Smooth muscle cell of the umbilical artery (primary cell): ENCODE data around the gene COX4I1. TPM values are rescaled to one million over a fixed set of nuclear protein-coding genes. Genes with fewer than 3 reads are reported as not detected.

ENCODE experiments used
- total RNA-seq: library from RNA; depleted of rRNA; stranded (reverse); fragments of >200 nt; gene quantifications from 2 replicates; pipeline ENCODE4 v1.2.3, GENCODE V29; 2014

COX4I1 gene
- total RNA-seq: 233 and 379 TPM in 2 replicates

GRCh38 chr16:85799497-85800320 lies at the start of gene COX4I1, which contains the start of gene EMC8:
COX4I1 (plus strand) TSS chr16:85799695; CDS start chr16:85801206, 1,511 bp downstream.
EMC8 (minus strand) TSS chr16:85799544; CDS start chr16:85799295, 249 bp downstream.

GRCh38 chr16:85750827-85751697 lies 48.4 kb upstream of the COX4I1 start, which contains the start of gene C16orf74:
C16orf74 (minus strand) TSS chr16:85751096; CDS start chr16:85735217, 15,879 bp downstream.

Other genes starting within 250 kb of the COX4I1 start
- 44.8 and 65.2 TPM in 2 replicates for gene GSE1, start 186.4 kb upstream of the COX4I1 start, total RNA-seq
- gene GINS2, start 110.7 kb upstream of the COX4I1 start, total RNA-seq: 0.89 and 4.4 TPM in 2 replicates
- 11.6 and 12.6 TPM in 2 replicates for gene C16orf74, start 48.6 kb upstream of the COX4I1 start, total RNA-seq
- 18.4 and 24.3 TPM in 2 replicates for gene EMC8, start 151 bp upstream of the COX4I1 start, total RNA-seq
- gene IRF8, start 99.5 kb downstream of the COX4I1 start, total RNA-seq: not detected in 2 replicates